GM20000 (cell line): Measurements from ENCODE around the gene FRS3.

Experiments used
- DNase-seq: peaks from one replicate; pipeline ENCODE4 v3.0.0; 2012; ENCODE audit warnings: low spot score
- CTCF ChIP-seq: IDR thresholded peaks from 2 replicates; pipeline ENCODE4 v1.5.1; 2012; ENCODE audit warnings: mild to moderate bottlenecking, control low read depth; ENCODE audit errors: extremely low read depth, missing control alignments

FRS3 gene

GRCh38 chr6:41730531-41731436 is 48.9 kb downstream of the FRS3 start:
- DNase-seq = no peak
- no peak for TF ChIP-seq CTCF

- no peak for TF ChIP-seq CTCF
- DNase-seq = no peak
Measured at GRCh38 chr6:41729624-41730023, 50.1 kb downstream of the FRS3 start.

GRCh38 chr6:41728954-41729353 is 50.7 kb downstream of the FRS3 start:
- TF ChIP-seq CTCF = no peak
- DNase-seq = no peak

DNA sequence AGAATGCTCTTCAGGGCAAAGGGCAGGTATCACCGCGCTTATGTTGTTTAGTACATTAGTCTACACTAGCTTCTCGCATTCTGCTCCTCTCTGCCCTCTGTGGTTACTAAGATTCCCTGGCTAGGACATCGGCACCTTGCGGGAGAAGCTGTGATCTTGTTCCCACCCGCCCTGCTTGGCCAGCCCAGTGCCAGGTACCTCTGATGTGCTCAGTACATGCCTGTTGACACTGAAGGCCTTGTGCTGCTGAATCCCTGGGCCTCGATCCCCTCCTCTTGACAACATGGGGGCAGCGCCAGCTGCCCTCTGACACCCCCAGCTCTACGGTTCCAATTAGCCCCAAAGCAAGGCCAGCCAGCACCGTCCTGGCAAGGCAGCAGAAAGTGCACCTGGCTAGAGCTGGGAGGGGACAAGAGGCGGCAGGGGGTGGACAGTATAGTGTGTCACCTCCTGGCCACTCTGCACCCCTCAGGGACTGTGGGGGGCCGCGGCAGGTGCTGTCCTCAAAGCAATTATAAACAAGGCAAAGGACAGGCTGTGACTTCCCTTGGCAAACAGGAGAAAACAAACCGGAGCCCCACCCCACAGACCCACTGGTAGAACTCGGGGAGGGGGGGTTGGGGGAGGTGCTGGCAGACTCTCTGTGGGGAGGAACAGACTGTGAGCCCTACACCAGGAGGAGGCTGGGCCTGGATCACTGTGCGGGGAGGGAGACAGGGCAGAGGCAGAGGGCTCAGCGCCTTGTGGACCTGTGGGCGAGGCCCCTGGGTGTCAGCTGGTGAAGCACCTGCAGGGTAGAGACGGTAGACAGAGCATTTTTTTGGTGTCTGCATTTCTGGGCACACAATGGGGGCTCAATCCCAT is 51.4 kb downstream of the FRS3 start:
- DNase-seq = no peak
- no peak for TF ChIP-seq CTCF

GRCh38 chr6:41727705-41728072 is 52.0 kb downstream of the FRS3 start:
- DNase-seq = no peak
- no peak for TF ChIP-seq CTCF

GRCh38 chr6:41726876-41727275 is 52.8 kb downstream of the FRS3 start:
- DNase-seq = no peak
- TF ChIP-seq CTCF = no peak
